ENCODE data around the gene GGN. TPM values are rescaled to one million over a fixed set of nuclear protein-coding genes. Genes with fewer than 3 reads are reported as not detected.

Gene GGN
- total RNA-seq, 1 experiment from 2014 or later = 0.47 TPM

DNA sequence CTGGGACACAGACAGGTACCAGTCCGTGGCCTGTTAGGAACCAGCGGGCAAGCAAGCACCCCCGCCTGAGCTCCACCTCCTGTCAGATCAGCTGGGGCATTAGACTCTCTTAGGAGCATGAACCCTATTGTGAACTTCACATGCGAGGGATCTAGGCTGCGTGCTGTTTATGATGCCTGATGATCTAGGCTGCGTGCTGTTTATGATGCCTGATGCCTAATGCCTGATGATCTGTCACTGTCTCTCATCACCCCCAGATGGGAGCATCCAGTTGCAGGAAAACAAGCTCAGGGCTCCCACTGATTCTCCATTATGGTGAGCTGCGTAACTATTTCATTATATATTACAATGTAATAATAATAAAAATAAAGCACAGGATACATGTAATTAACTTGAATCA lies 34.6 kb upstream of the GGN start:
- no TSS peak for BruUV-seq (replicated peaks)
- peaks cover 10 to 11% of the 10 kb centered on the region in 2 experiments; a peak in 3 of 4 replicates for H3K4me1 ChIP-seq (ENCODE audit: control insufficient read depth in 1 of 2, insufficient read depth in 2 of 2, low read length in 2 of 2)
- ChIA-PET POLR2A (no interaction called here), RAD21 (ENCODE audit: low non-redundant PET in 1 of 2, low total read pairs in 2 of 2, uncharacterized antibody in 2 of 2, unreplicated experiment in 2 of 2) (no interaction called here), CTCF (interaction anchor here (1.8 kb wide), 1 partner anchor 19 kb away, joined by 5 read pairs; the partner anchor contains the start of gene FAM98C)
- H3K36me3 ChIP-seq (ENCODE audit: control insufficient read depth in 1 of 2, insufficient read depth in 2 of 2, low read length in 2 of 2) = no peaks in the 10 kb centered on the region
- no peaks in the 10 kb centered on the region for H3K9me3 ChIP-seq (ENCODE audit: control insufficient read depth in 1 of 2, insufficient read depth in 1 of 2, low read depth in 1 of 2, low read length in 2 of 2)
- intact Hi-C loops (cut with micrococcal nuclease) = no loop called here
- H4K20me1 ChIP-seq (ENCODE audit: insufficient read depth) = no peaks in the 10 kb centered on the region
- no peaks in the 10 kb centered on the region for H3K27me3 ChIP-seq (ENCODE audit: insufficient read depth, low read length)
- H3K79me2 ChIP-seq (ENCODE audit: insufficient read depth, low read length) = no peaks in the 10 kb centered on the region
- H2AFZ ChIP-seq (ENCODE audit: low read depth, low read length, poor library complexity, severe bottlenecking) = no peak overlapping the region
- no peak for TF ChIP-seq RAD21 (IDR thresholded peaks at IDR 0.05; ENCODE audit: low read depth)
- no peak for TF ChIP-seq YY1 (IDR thresholded peaks at IDR 0.05; ENCODE audit: extremely low read depth, insufficient replicate concordance, low read depth, low read length)
- TF ChIP-seq POLR2AphosphoS5 (IDR thresholded peaks at IDR 0.05; ENCODE audit: low read depth, low read length) = no peak
- no peak for TF ChIP-seq EGR1 (IDR thresholded peaks at IDR 0.05; ENCODE audit: low read depth)
- TF ChIP-seq, protein P1, sequence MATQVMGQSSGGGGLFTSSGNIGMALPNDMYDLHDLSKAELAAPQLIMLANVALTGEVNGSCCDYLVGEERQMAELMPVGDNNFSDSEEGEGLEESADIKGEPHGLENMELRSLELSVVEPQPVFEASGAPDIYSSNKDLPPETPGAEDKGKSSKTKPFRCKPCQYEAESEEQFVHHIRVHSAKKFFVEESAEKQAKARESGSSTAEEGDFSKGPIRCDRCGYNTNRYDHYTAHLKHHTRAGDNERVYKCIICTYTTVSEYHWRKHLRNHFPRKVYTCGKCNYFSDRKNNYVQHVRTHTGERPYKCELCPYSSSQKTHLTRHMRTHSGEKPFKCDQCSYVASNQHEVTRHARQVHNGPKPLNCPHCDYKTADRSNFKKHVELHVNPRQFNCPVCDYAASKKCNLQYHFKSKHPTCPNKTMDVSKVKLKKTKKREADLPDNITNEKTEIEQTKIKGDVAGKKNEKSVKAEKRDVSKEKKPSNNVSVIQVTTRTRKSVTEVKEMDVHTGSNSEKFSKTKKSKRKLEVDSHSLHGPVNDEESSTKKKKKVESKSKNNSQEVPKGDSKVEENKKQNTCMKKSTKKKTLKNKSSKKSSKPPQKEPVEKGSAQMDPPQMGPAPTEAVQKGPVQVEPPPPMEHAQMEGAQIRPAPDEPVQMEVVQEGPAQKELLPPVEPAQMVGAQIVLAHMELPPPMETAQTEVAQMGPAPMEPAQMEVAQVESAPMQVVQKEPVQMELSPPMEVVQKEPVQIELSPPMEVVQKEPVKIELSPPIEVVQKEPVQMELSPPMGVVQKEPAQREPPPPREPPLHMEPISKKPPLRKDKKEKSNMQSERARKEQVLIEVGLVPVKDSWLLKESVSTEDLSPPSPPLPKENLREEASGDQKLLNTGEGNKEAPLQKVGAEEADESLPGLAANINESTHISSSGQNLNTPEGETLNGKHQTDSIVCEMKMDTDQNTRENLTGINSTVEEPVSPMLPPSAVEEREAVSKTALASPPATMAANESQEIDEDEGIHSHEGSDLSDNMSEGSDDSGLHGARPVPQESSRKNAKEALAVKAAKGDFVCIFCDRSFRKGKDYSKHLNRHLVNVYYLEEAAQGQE (IDR thresholded peaks at IDR 0.05; ENCODE audit: low read depth) = no peak
- TF ChIP-seq ELF1 (IDR thresholded peaks at IDR 0.05; ENCODE audit: borderline replicate concordance, low read depth) = no peak
- TF ChIP-seq, protein P2, sequence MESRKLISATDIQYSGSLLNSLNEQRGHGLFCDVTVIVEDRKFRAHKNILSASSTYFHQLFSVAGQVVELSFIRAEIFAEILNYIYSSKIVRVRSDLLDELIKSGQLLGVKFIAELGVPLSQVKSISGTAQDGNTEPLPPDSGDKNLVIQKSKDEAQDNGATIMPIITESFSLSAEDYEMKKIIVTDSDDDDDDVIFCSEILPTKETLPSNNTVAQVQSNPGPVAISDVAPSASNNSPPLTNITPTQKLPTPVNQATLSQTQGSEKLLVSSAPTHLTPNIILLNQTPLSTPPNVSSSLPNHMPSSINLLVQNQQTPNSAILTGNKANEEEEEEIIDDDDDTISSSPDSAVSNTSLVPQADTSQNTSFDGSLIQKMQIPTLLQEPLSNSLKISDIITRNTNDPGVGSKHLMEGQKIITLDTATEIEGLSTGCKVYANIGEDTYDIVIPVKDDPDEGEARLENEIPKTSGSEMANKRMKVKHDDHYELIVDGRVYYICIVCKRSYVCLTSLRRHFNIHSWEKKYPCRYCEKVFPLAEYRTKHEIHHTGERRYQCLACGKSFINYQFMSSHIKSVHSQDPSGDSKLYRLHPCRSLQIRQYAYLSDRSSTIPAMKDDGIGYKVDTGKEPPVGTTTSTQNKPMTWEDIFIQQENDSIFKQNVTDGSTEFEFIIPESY (IDR thresholded peaks at IDR 0.05; ENCODE audit: extremely low read depth, insufficient replicate concordance, low read length) = no peak
- no peak for TF ChIP-seq POLR2A (IDR thresholded peaks at IDR 0.05; ENCODE audit: borderline replicate concordance, extremely low read depth, insufficient read depth, insufficient read length)
- no peak for TF ChIP-seq ZFX (IDR thresholded peaks at IDR 0.05)
- TF ChIP-seq TCF7L2 (IDR thresholded peaks at IDR 0.05; ENCODE audit: borderline replicate concordance, extremely low read depth, insufficient read depth, insufficient read length) = no peak
- TF ChIP-seq, protein P3, sequence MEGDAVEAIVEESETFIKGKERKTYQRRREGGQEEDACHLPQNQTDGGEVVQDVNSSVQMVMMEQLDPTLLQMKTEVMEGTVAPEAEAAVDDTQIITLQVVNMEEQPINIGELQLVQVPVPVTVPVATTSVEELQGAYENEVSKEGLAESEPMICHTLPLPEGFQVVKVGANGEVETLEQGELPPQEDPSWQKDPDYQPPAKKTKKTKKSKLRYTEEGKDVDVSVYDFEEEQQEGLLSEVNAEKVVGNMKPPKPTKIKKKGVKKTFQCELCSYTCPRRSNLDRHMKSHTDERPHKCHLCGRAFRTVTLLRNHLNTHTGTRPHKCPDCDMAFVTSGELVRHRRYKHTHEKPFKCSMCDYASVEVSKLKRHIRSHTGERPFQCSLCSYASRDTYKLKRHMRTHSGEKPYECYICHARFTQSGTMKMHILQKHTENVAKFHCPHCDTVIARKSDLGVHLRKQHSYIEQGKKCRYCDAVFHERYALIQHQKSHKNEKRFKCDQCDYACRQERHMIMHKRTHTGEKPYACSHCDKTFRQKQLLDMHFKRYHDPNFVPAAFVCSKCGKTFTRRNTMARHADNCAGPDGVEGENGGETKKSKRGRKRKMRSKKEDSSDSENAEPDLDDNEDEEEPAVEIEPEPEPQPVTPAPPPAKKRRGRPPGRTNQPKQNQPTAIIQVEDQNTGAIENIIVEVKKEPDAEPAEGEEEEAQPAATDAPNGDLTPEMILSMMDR (IDR thresholded peaks at IDR 0.05 in 2 of 3, conservative IDR thresholded peaks at IDR 0.05 in 1 of 3; ENCODE audit: borderline replicate concordance in 1 of 3, insufficient read depth in 1 of 3, low read depth in 2 of 3, low read length in 2 of 3) = no peak
- TF ChIP-seq SRF (IDR thresholded peaks at IDR 0.05; ENCODE audit: low read depth) = no peak
- TF ChIP-seq FOSL1 (IDR thresholded peaks at IDR 0.05; ENCODE audit: low read depth) = no peak
- no peak for TF ChIP-seq CBX3 (IDR thresholded peaks at IDR 0.05; ENCODE audit: low read depth)
- TF ChIP-seq CEBPB (IDR thresholded peaks at IDR 0.05; ENCODE audit: low read depth) = no peak
- no peak for TF ChIP-seq SP1 (IDR thresholded peaks at IDR 0.05; ENCODE audit: low read depth)
- no peak overlapping the region for H3K4me3 ChIP-seq (replicated peaks in 1 of 2; ENCODE audit: low read depth in 1 of 2, low read length in 2 of 2)
- H3K9me2 ChIP-seq (ENCODE audit: insufficient read depth) = no peaks in the 10 kb centered on the region
- no peak for DNase-seq (ENCODE audit: low read depth, low spot score)
- H3K4me2 ChIP-seq (ENCODE audit: low read length) = no peak overlapping the region
- no peak for ATAC-seq
- H3K9ac ChIP-seq (ENCODE audit: low read length) = no peak overlapping the region
- no peak overlapping the region for H3K27ac ChIP-seq (ENCODE audit: low read depth, low read length)

All from HCT116 (cell line).